Stimulated activated CD8-positive, alpha-beta memory T cell treated with anti-CD3 and anti-CD28 coated beads, Interleukin-12 subunit alpha, Interleukin-12 subunit beta, amount 100 ng/mL, for 1 hour (primary cell): ENCODE results near the gene SERP2.

Experiments
- DNase-seq: peaks from one replicate; pipeline ENCODE4 v3.0.0-alpha.2; 2020; ENCODE audit warnings: low read depth

SERP2 gene

GRCh38 chr13:44413095-44413494, 39.5 kb downstream of the SERP2 start:
- DNase-seq, result no peak

- no peak for DNase-seq
Observed at GRCh38 chr13:44414716-44415115, 41.1 kb downstream of the SERP2 start.

- DNase-seq, result no peak
Observed at GRCh38 chr13:44415815-44416214, 42.2 kb downstream of the SERP2 start.

- DNase-seq, result no peak
Observed at GRCh38 chr13:44416301-44416700, 42.7 kb downstream of the SERP2 start.

- DNase-seq, result no peak
Observed at GRCh38 chr13:44416744-44417143, 43.1 kb downstream of the SERP2 start.

- DNase-seq, result no peak
Observed at GRCh38 chr13:44417446-44417845, 43.8 kb downstream of the SERP2 start.

- DNase-seq, result no peak
Observed at GRCh38 chr13:44417876-44418275, 44.3 kb downstream of the SERP2 start.

GRCh38 chr13:44420376-44421220, 47.0 kb downstream of the SERP2 start:
- no peak for DNase-seq

GRCh38 chr13:44421853-44422525, 48.4 kb downstream of the SERP2 start:
- no peak for DNase-seq

GRCh38 chr13:44422755-44423643, 49.4 kb downstream of the SERP2 start:
- DNase-seq, result no peak

- no peak for DNase-seq
Observed at GRCh38 chr13:44423824-44424223, 50.2 kb downstream of the SERP2 start.

- DNase-seq, result no peak
Observed at GRCh38 chr13:44425041-44425814, 51.6 kb downstream of the SERP2 start.

GRCh38 chr13:44425815-44426078, 52.1 kb downstream of the SERP2 start:
- no peak for DNase-seq

- DNase-seq, result no peak
Observed at GRCh38 chr13:44426461-44426860, 52.8 kb downstream of the SERP2 start.

GRCh38 chr13:44429311-44429710, 55.7 kb downstream of the SERP2 start:
- DNase-seq, result no peak

- no peak for DNase-seq
Observed at GRCh38 chr13:44431150-44431549, 57.5 kb downstream of the SERP2 start.

- DNase-seq, result no peak
Observed at GRCh38 chr13:44432650-44433049, 59.0 kb downstream of the SERP2 start.

GRCh38 chr13:44433863-44434765, 60.5 kb downstream of the SERP2 start:
- no peak for DNase-seq

GRCh38 chr13:44434766-44435141, 61.1 kb downstream of the SERP2 start:
- DNase-seq, result no peak

GRCh38 chr13:44435142-44435918, 61.7 kb downstream of the SERP2 start:
- peak; percentile 76 for DNase-seq
